HEK293 (cell line): Measurements from ENCODE around the gene NCBP2.
A peak's percentile ranks its signal among the peaks of the same experiment; 100 is the strongest.

Experiments
- AEBP2 ChIP-seq: fragments of 450-650 bp; formaldehyde crosslinking; IDR thresholded peaks from 2 replicates; pipeline ENCODE4 v1.5.1; 2016; ENCODE audit warnings: missing biosample characterization, missing genetic modification characterization, borderline replicate concordance
- GLI4 ChIP-seq: fragments of 450-650 bp; formaldehyde crosslinking; IDR thresholded peaks from 2 replicates; pipeline ENCODE4 v1.5.1; 2016; ENCODE audit warnings: missing biosample characterization, missing genetic modification characterization
- IKZF3 ChIP-seq: fragments of 450-650 bp; IDR thresholded peaks from 2 replicates; pipeline ENCODE4 v1.5.0; 2018; ENCODE audit warnings: missing biosample characterization, mild to moderate bottlenecking, missing genetic modification characterization, moderate library complexity
- ZBTB21 ChIP-seq: fragments of 450-650 bp; formaldehyde crosslinking; IDR thresholded peaks from 2 replicates; pipeline ENCODE4 v1.5.1; 2017; ENCODE audit warnings: missing biosample characterization, missing genetic modification characterization
- ZBTB48 ChIP-seq: fragments of 450-650 bp; formaldehyde crosslinking; IDR thresholded peaks from 2 replicates; pipeline ENCODE4 v1.5.1; 2016; ENCODE audit warnings: missing biosample characterization, missing genetic modification characterization
- ZFHX2 ChIP-seq: fragments of 450-650 bp; formaldehyde crosslinking; conservative IDR thresholded peaks from 2 replicates; pipeline ENCODE4 v1.5.1; 2016; ENCODE audit warnings: missing biosample characterization, missing genetic modification characterization
- ZIC2 ChIP-seq: fragments of 450-650 bp; formaldehyde crosslinking; IDR thresholded peaks from 2 replicates; pipeline ENCODE4 v1.5.1; 2016; ENCODE audit warnings: missing biosample characterization, missing genetic modification characterization
- ZNF112 ChIP-seq: fragments of 450-650 bp; formaldehyde crosslinking; IDR thresholded peaks from 2 replicates; pipeline ENCODE4 v1.5.0; 2017; ENCODE audit warnings: missing biosample characterization, missing genetic modification characterization
- ZNF248 ChIP-seq: fragments of 450-650 bp; formaldehyde crosslinking; IDR thresholded peaks from 2 replicates; pipeline ENCODE4 v1.5.1; 2017; ENCODE audit warnings: missing biosample characterization, missing genetic modification characterization
- ZNF354C ChIP-seq: fragments of 450-650 bp; formaldehyde crosslinking; IDR thresholded peaks from 2 replicates; pipeline ENCODE4 v1.5.1; 2016; ENCODE audit warnings: missing biosample characterization, missing genetic modification characterization, low read depth, borderline replicate concordance
- ZNF404 ChIP-seq: fragments of 450-650 bp; formaldehyde crosslinking; IDR thresholded peaks from 2 replicates; pipeline ENCODE4 v1.5.1; 2017; ENCODE audit warnings: missing biosample characterization, missing genetic modification characterization
- ZNF518A ChIP-seq: fragments of 450-650 bp; formaldehyde crosslinking; conservative IDR thresholded peaks from 2 replicates; pipeline ENCODE4 v1.5.1; 2016; ENCODE audit warnings: low read depth, missing biosample characterization, missing genetic modification characterization
- ZNF529 ChIP-seq: fragments of 450-650 bp; formaldehyde crosslinking; IDR thresholded peaks from 2 replicates; pipeline ENCODE4 v1.5.1; 2017; ENCODE audit warnings: missing genetic modification characterization, missing biosample characterization; ENCODE audit not compliant: insufficient replicate concordance
- ZNF548 ChIP-seq: fragments of 450-650 bp; formaldehyde crosslinking; IDR thresholded peaks from 2 replicates; pipeline ENCODE4 v1.5.1; 2016; ENCODE audit warnings: missing biosample characterization, missing genetic modification characterization
- ZNF621 ChIP-seq: fragments of 450-650 bp; formaldehyde crosslinking; IDR thresholded peaks from 2 replicates; pipeline ENCODE4 v1.5.1; 2017; ENCODE audit warnings: missing biosample characterization, missing genetic modification characterization
- ZNF785 ChIP-seq: fragments of 450-650 bp; formaldehyde crosslinking; IDR thresholded peaks from 2 replicates; pipeline ENCODE4 v1.5.1; 2016; ENCODE audit warnings: missing biosample characterization, missing genetic modification characterization
- TF ChIP-seq, protein P1 (sequence below): fragments of 450-650 bp; formaldehyde crosslinking; IDR thresholded peaks from 2 replicates; pipeline ENCODE4 v1.5.1; 2017; ENCODE audit warnings: missing biosample characterization, missing genetic modification characterization
- TF ChIP-seq, protein P2 (sequence below): fragments of 450-650 bp; formaldehyde crosslinking; IDR thresholded peaks from 2 replicates; pipeline ENCODE4 v1.5.1; 2016; ENCODE audit warnings: missing biosample characterization, missing genetic modification characterization
- TF ChIP-seq, protein P3 (sequence below): fragments of 450-650 bp; formaldehyde crosslinking; IDR thresholded peaks from 2 replicates; pipeline ENCODE4 v1.5.1; 2016; ENCODE audit warnings: missing biosample characterization, missing genetic modification characterization
- TF ChIP-seq, protein P4 (sequence below): fragments of 450-650 bp; formaldehyde crosslinking; IDR thresholded peaks from 2 replicates; pipeline ENCODE4 v1.5.1; 2016; ENCODE audit warnings: missing biosample characterization, missing genetic modification characterization, borderline replicate concordance

NCBP2 gene

GRCh38 chr3:196942226-196942914 is at the start of gene NCBP2 (continued):
- TF ChIP-seq ZNF404 (tag by site-specific recombination) (no peak), ZNF354C (no peak), ZFHX2 (tag by site-specific recombination) (peak; percentile 87), ZNF529 (tag by site-specific recombination) (no peak), ZBTB48 (tag by site-specific recombination) (no peak), GLI4 (tag by site-specific recombination) (no peak), AEBP2 (tag by site-specific recombination) (no peak), ZNF785 (tag by site-specific recombination) (no peak), ZNF112 (no peak), ZNF548 (tag by site-specific recombination) (no peak), ZIC2 (peak; percentile 67), ZNF621 (tag by site-specific recombination) (no peak), IKZF3 (tag by site-specific recombination) (peak; percentile 0; the same call in 1 of the 2 replicates), ZNF518A (tag by site-specific recombination) (peak; percentile 94), ZNF248 (tag by site-specific recombination) (no peak), ZBTB21 (peak; percentile 69)
- TF ChIP-seq, protein P1, sequence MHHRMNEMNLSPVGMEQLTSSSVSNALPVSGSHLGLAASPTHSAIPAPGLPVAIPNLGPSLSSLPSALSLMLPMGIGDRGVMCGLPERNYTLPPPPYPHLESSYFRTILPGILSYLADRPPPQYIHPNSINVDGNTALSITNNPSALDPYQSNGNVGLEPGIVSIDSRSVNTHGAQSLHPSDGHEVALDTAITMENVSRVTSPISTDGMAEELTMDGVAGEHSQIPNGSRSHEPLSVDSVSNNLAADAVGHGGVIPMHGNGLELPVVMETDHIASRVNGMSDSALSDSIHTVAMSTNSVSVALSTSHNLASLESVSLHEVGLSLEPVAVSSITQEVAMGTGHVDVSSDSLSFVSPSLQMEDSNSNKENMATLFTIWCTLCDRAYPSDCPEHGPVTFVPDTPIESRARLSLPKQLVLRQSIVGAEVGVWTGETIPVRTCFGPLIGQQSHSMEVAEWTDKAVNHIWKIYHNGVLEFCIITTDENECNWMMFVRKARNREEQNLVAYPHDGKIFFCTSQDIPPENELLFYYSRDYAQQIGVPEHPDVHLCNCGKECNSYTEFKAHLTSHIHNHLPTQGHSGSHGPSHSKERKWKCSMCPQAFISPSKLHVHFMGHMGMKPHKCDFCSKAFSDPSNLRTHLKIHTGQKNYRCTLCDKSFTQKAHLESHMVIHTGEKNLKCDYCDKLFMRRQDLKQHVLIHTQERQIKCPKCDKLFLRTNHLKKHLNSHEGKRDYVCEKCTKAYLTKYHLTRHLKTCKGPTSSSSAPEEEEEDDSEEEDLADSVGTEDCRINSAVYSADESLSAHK (tag by site-specific recombination) = no peak
- TF ChIP-seq, protein P2, sequence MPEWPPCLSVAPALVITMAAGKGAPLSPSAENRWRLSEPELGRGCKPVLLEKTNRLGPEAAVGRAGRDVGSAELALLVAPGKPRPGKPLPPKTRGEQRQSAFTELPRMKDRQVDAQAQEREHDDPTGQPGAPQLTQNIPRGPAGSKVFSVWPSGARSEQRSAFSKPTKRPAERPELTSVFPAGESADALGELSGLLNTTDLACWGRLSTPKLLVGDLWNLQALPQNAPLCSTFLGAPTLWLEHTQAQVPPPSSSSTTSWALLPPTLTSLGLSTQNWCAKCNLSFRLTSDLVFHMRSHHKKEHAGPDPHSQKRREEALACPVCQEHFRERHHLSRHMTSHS = no peak
- TF ChIP-seq, protein P3, sequence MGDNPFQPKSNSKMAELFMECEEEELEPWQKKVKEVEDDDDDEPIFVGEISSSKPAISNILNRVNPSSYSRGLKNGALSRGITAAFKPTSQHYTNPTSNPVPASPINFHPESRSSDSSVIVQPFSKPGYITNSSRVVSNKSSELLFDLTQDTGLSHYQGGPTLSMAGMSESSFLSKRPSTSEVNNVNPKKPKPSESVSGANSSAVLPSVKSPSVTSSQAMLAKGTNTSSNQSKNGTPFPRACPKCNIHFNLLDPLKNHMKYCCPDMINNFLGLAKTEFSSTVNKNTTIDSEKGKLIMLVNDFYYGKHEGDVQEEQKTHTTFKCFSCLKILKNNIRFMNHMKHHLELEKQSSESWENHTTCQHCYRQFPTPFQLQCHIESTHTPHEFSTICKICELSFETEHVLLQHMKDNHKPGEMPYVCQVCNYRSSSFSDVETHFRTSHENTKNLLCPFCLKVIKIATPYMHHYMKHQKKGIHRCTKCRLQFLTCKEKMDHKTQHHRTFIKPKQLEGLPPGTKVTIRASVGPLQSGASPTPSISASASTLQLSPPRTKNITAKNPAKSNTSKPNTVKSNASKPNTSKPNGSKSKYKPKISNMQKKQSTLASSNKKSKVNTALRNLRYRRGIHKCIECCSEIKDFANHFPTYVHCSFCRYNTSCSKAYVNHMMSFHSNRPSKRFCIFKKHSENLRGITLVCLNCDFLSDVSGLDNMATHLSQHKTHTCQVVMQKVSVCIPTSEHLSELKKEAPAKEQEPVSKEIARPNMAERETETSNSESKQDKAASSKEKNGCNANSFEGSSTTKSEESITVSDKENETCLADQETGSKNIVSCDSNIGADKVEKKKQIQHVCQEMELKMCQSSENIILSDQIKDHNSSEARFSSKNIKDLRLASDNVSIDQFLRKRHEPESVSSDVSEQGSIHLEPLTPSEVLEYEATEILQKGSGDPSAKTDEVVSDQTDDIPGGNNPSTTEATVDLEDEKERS (tag by site-specific recombination) = no peak
- TF ChIP-seq, protein P4, sequence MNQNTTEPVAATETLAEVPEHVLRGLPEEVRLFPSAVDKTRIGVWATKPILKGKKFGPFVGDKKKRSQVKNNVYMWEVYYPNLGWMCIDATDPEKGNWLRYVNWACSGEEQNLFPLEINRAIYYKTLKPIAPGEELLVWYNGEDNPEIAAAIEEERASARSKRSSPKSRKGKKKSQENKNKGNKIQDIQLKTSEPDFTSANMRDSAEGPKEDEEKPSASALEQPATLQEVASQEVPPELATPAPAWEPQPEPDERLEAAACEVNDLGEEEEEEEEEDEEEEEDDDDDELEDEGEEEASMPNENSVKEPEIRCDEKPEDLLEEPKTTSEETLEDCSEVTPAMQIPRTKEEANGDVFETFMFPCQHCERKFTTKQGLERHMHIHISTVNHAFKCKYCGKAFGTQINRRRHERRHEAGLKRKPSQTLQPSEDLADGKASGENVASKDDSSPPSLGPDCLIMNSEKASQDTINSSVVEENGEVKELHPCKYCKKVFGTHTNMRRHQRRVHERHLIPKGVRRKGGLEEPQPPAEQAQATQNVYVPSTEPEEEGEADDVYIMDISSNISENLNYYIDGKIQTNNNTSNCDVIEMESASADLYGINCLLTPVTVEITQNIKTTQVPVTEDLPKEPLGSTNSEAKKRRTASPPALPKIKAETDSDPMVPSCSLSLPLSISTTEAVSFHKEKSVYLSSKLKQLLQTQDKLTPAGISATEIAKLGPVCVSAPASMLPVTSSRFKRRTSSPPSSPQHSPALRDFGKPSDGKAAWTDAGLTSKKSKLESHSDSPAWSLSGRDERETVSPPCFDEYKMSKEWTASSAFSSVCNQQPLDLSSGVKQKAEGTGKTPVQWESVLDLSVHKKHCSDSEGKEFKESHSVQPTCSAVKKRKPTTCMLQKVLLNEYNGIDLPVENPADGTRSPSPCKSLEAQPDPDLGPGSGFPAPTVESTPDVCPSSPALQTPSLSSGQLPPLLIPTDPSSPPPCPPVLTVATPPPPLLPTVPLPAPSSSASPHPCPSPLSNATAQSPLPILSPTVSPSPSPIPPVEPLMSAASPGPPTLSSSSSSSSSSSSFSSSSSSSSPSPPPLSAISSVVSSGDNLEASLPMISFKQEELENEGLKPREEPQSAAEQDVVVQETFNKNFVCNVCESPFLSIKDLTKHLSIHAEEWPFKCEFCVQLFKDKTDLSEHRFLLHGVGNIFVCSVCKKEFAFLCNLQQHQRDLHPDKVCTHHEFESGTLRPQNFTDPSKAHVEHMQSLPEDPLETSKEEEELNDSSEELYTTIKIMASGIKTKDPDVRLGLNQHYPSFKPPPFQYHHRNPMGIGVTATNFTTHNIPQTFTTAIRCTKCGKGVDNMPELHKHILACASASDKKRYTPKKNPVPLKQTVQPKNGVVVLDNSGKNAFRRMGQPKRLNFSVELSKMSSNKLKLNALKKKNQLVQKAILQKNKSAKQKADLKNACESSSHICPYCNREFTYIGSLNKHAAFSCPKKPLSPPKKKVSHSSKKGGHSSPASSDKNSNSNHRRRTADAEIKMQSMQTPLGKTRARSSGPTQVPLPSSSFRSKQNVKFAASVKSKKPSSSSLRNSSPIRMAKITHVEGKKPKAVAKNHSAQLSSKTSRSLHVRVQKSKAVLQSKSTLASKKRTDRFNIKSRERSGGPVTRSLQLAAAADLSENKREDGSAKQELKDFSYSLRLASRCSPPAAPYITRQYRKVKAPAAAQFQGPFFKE (tag by site-specific recombination) = no peak
